Kidney epithelial cell (primary cell): ENCODE measurements around the gene MIB1. TPM values are rescaled to one million over a fixed set of nuclear protein-coding genes. Genes with fewer than 3 reads are reported as not detected.
"Not testable (repeated sequence)": the region's sequence is repeated elsewhere in the genome, so short reads cannot be mapped to it uniquely, and the experiment has no call there.

Source experiments
- DNase-seq: peaks from one replicate; pipeline ENCODE4 v3.0.0-alpha.2; 2010; ENCODE audit warnings: low read depth
- H3K27me3 ChIP-seq: 2 replicates; pipeline ENCODE4 v1.6.0; 2011; ENCODE audit warnings: low read length; ENCODE audit not compliant: control insufficient read depth, insufficient read depth
- H3K36me3 ChIP-seq: 2 replicates; pipeline ENCODE4 v1.5.1; 2011; ENCODE audit warnings: low read length; ENCODE audit not compliant: control insufficient read depth, insufficient read depth
- H3K4me3 ChIP-seq: 2 replicates; pipeline ENCODE4 v1.5.1; 2011; ENCODE audit warnings: low read depth, mild to moderate bottlenecking, control low read depth, low read length
- total RNA-seq: library from RNA; depleted of rRNA; stranded (reverse); fragments of >200 nt; gene quantifications from 2 replicates; pipeline ENCODE4 v1.2.3, GENCODE V29; 2015
- TF ChIP-seq, protein P1 (sequence below): IDR thresholded peaks from 2 replicates; pipeline ENCODE4 v1.5.1; 2011; ENCODE audit warnings: mild to moderate bottlenecking, moderate library complexity, low read length, control low read depth, inconsistent platforms; ENCODE audit not compliant: insufficient read depth, poor library complexity, severe bottlenecking

Gene MIB1
- total RNA-seq, 1 donor from 2014 or later: 46.7 TPM

DNA sequence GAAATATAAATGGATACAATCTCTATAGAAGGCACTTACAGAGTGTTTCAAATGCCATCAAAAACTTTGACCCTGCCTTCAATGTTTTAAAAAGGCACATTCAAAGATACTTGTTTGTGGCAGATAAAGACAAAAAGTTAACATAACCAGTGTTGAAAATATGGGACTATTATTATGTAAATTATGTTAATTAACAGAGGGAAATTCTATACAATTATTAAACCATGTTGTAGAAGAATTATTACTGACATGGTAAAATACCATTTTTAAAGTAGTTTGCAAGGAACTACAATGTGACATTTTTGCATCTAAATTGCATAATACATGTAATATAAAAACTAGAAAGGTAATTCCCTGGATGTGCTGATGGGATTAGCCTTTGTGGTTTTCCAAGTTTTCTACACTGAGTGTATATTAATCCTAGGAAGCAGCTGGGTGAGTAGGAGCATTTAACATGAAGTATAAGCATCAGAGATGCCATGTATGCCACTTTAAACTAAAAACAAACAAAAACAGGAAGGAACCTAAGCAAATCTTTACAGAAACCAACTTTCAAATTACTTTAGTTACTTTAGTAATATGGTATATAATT, 21.7 kb downstream of the MIB1 start:
- H3K4me3 ChIP-seq: no peak overlapping the region
- H3K36me3 ChIP-seq: no peaks in the 10 kb centered on the region
- TF ChIP-seq, protein P1, sequence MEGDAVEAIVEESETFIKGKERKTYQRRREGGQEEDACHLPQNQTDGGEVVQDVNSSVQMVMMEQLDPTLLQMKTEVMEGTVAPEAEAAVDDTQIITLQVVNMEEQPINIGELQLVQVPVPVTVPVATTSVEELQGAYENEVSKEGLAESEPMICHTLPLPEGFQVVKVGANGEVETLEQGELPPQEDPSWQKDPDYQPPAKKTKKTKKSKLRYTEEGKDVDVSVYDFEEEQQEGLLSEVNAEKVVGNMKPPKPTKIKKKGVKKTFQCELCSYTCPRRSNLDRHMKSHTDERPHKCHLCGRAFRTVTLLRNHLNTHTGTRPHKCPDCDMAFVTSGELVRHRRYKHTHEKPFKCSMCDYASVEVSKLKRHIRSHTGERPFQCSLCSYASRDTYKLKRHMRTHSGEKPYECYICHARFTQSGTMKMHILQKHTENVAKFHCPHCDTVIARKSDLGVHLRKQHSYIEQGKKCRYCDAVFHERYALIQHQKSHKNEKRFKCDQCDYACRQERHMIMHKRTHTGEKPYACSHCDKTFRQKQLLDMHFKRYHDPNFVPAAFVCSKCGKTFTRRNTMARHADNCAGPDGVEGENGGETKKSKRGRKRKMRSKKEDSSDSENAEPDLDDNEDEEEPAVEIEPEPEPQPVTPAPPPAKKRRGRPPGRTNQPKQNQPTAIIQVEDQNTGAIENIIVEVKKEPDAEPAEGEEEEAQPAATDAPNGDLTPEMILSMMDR: no peak
- no peaks in the 10 kb centered on the region for H3K27me3 ChIP-seq
- no peak for DNase-seq

DNA sequence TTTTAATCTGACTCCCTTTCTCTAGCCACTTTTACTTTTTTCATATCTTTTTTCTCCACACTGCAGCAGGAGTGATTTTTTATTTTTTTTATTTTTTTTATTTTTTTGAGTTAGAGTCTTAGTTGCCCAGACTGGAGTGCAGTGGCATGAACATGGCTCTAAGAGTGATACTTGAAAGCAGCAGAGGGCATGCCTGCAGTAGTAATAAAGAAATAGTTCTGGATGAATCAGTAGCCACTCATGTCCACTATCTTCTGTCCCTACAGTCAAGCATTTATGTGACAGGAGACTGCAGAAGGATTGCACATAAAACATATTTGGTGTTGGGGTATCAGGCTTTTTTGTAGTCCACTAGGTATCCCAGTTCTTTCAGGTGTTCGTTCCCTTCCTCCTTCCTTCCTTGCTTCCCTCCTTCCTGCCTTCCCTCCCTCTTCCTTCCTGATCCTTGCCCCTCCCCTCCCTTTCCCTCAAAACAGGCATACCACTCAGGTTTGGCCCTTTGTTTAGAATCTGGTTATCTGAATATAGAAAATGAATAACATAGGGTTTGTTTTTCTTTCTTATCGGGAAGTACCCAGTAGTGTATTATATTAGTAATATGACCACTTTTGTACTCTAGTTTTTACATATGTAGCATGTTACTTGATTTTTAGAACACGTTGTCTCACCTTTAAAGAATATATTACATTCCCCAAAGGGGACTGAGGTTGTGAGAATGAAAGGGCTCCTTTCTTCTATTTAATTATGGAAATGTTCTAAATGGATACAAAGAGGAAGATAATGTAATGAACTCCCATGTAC, 23.5 kb downstream of the MIB1 start:
- TF ChIP-seq, protein P1: no peak
- Histone ChIP-seq H3K36me3 (no peaks in the 10 kb centered on the region), H3K4me3 (no peak overlapping the region), H3K27me3 (no peaks in the 10 kb centered on the region)
- no peak for DNase-seq

GRCh38 chr18:21769206-21769605, 28.6 kb downstream of the MIB1 start:
- TF ChIP-seq, protein P1: no peak
- H3K27me3 ChIP-seq: no peaks in the 10 kb centered on the region
- no peaks in the 10 kb centered on the region for H3K36me3 ChIP-seq
- DNase-seq: no peak
- no peak overlapping the region for H3K4me3 ChIP-seq

DNA sequence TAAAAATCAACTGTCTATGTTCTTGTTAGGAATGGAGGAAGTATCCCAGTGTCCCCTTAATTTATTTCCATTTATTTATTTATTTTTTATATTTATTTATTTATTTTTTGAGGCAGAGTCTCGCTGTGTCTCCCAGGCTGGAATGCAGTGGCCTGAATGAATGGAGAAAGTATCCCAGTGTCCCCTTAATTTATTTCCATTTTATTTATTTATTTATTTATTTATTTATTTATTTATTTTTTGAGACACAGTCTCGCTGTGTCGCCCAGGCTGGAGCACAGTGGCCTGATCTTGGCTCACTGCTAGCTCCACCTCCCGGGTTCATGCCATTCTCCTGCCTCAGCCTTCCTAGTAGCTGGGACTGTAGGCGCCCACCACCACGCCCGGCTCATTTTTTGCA, 34.1 kb downstream of the MIB1 start:
- TF ChIP-seq, protein P1: no peak
- Histone ChIP-seq H3K36me3 (no peaks in the 10 kb centered on the region), H3K27me3 (no peaks in the 10 kb centered on the region), H3K4me3 (no peak overlapping the region)
- DNase-seq: no peak

DNA sequence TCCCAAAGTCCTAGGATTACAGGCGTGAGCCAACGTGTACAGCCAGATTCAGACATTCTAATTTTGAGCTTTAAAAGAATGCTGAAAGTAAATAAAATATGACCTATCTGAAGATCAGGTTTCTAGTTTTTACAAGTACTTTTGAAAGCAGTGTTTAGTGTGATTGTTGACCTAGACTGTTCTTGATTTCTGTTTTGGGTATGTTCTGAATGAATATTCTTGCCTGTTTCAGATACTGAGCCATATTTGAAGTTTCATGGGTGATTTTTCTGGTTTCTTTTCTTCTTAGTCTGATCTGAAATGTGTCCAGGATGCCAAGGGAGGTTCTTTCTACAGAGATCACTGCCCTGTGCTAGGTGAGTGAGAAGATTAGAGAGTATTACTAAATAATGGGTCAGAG, 37.2 kb downstream of the MIB1 start:
- no peaks in the 10 kb centered on the region for H3K36me3 ChIP-seq
- DNase-seq: no peak
- H3K27me3 ChIP-seq: no peaks in the 10 kb centered on the region
- TF ChIP-seq, protein P1: no peak
- no peak overlapping the region for H3K4me3 ChIP-seq

DNA sequence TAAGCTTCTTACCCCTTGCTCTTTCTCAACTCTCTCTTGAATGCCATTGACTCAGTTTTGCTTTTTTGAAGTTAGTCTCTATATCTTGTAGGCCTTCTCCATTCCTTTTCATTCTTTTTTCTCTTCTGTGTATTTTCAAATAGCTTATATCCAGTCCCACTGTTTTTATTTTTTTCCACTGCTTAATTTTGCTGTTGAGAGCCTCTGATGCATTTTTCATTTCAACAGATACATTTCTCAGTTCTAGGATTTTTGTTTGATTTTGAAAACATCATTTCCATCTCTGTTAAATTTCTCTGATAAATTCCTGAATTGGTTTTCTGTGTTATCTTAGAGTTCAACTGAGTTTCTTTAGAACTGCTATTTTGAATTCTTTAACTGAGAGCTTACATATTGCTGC, 45.9 kb downstream of the MIB1 start:
- H3K36me3 ChIP-seq: peaks cover 3% of the 10 kb centered on the region
- H3K4me3 ChIP-seq: no peak overlapping the region
- H3K27me3 ChIP-seq: no peaks in the 10 kb centered on the region
- TF ChIP-seq, protein P1: no peak
- no peak for DNase-seq

DNA sequence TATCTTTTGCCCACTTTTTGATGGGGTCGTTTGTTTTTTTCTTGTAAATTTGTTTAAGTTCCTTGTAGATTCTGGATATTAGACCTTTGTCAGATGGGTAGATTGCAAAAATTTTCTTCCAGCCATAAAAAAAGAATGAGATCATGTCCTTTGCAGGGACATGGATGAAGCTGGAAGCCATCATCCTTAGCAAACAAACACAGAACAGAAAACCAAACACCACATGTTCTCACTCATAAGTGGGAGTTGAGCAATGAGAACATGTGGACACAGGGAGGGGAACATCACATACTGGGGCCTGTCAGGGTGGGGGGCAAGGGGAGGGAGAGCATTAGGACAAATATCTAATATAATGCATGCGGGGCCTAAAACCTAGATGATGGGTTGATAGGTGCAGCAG, 55.5 kb downstream of the MIB1 start:
- H3K36me3 ChIP-seq, H3K27me3 ChIP-seq, DNase-seq, H3K4me3 ChIP-seq: not testable (repeated sequence)
